AG04449 (cell line): Measurements from ENCODE around the gene PP2D1.

Experiments
- CTCF ChIA-PET: fragments of 350-600 bp; formaldehyde crosslinking; extraction: SDS; loops from one replicate; lab custom pipeline; 2021; ENCODE audit warnings: antibody characterized with exemption; lab: Yijun Ruan, JAX
- POLR2A ChIA-PET: fragments of 400-600, 350-600 bp; formaldehyde crosslinking; extraction: SDS; loops from one replicate; lab custom pipeline; 2020; ENCODE audit warnings: antibody characterized with exemption, inconsistent platforms; lab: Yijun Ruan, JAX
- DNase-seq: peaks from one replicate; pipeline ENCODE4 v3.0.0-alpha.2; 2010; ENCODE audit warnings: low read depth, low spot score
- H3K4me3 ChIP-seq: 2 replicates; pipeline ENCODE4 v1.5.1; 2011; ENCODE audit warnings: low read depth, mild to moderate bottlenecking, control low read depth, low read length
- TF ChIP-seq, protein P1 (sequence below): IDR thresholded peaks from one replicate; pipeline ENCODE4 v1.5.1; 2011; ENCODE audit warnings: mild to moderate bottlenecking, moderate library complexity, low read length, control low read depth, inconsistent platforms; ENCODE audit not compliant: insufficient read depth; ENCODE audit errors: missing control alignments

Gene PP2D1

DNA sequence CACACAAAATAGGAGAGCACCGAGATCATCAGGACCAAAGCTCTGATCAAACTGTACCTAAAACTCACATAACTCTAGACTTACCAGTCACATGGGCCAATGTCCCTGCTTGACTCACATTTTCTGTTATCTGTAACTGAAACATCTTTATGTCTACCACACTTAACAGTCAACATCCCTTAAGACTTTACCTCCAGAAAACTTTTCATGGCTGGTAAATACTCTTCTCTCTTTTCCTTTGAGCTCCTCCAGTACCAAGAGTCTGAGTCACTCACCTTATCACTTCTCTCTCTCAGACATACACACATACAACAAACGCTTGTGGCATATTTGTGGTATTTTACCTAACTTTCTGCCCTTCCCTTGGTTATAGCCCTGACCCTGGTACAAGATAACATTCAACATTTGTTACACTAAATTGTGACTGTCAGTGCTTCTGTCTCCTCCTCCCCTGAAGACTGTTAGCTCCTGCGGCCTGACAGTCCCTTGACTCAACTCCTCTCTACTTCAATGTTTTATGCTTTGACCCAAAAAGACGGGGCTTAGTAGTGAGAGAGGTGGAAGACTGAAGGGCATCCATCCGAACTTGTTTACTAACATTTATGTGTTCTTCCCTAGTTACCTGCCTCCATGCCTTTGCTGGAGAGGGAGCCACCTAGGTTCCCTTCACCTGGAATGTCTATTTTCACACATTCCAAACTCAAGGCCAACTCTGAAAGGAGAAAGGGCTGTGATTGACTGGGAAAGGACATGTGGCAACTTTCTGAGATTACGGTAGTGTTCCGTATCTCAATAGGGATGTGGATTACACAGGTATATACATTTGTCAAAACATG is 74.4 kb downstream of the PP2D1 start:
- TF ChIP-seq, protein P1, sequence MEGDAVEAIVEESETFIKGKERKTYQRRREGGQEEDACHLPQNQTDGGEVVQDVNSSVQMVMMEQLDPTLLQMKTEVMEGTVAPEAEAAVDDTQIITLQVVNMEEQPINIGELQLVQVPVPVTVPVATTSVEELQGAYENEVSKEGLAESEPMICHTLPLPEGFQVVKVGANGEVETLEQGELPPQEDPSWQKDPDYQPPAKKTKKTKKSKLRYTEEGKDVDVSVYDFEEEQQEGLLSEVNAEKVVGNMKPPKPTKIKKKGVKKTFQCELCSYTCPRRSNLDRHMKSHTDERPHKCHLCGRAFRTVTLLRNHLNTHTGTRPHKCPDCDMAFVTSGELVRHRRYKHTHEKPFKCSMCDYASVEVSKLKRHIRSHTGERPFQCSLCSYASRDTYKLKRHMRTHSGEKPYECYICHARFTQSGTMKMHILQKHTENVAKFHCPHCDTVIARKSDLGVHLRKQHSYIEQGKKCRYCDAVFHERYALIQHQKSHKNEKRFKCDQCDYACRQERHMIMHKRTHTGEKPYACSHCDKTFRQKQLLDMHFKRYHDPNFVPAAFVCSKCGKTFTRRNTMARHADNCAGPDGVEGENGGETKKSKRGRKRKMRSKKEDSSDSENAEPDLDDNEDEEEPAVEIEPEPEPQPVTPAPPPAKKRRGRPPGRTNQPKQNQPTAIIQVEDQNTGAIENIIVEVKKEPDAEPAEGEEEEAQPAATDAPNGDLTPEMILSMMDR = no peak
- ChIA-PET POLR2A (interaction anchor here (0.6 to 0.9 kb wide), 2 partner anchors 48 to 252 kb away, joined by 3 read pairs; no protein-coding TSS in a partner anchor), CTCF (interaction anchor here (1.6 kb wide), 1 partner anchor 51 kb away, joined by 4 read pairs; no protein-coding TSS in a partner anchor)
- DNase-seq = no peak
- H3K4me3 ChIP-seq = no peak overlapping the region
